Natural killer cell (primary cell): ENCODE results near the gene CEP170B. TPM values are rescaled to one million over a fixed set of nuclear protein-coding genes. Genes with fewer than 3 reads are reported as not detected.

Experiments used
- ATAC-seq, 3 donors: fragments of 150-1000 bp in 2 of 3; fragments of 200-7000 bp in 1 of 3; cut with Tn5 transposase; 1 replicate in 1 of 3; 2 replicates in 2 of 3; pipeline ENCODE4 v1.10.0; 2021; ENCODE audit warnings: mild to moderate bottlenecking in 2 of 3, moderate library complexity in 2 of 3
- DNase-seq, 2 donors: peaks; one replicate each; pipeline versions ENCODE4 v3.0.0 to v3.0.0-alpha.2; 2013 to 2021; ENCODE audit warnings: mixed read lengths in 1 of 2
- H3K27ac ChIP-seq: one replicate; pipeline ENCODE4 v1.5.1; 2013; ENCODE audit warnings: mild to moderate bottlenecking, low read length
- H3K27me3 ChIP-seq: one replicate; pipeline ENCODE4 v1.6.1; 2013; ENCODE audit warnings: low read length; ENCODE audit not compliant: control insufficient read depth, insufficient read depth
- H3K36me3 ChIP-seq: one replicate; pipeline ENCODE4 v1.6.1; 2013; ENCODE audit warnings: low read length; ENCODE audit not compliant: control insufficient read depth, insufficient read depth
- H3K4me1 ChIP-seq: one replicate; pipeline ENCODE4 v1.6.1; 2013; ENCODE audit warnings: low read length; ENCODE audit not compliant: control insufficient read depth, insufficient read depth
- H3K4me3 ChIP-seq: one replicate; pipeline ENCODE4 v1.5.1; 2013; ENCODE audit warnings: low read length
- H3K9me3 ChIP-seq: one replicate; pipeline ENCODE4 v1.6.1; 2013; ENCODE audit warnings: low read length; ENCODE audit not compliant: control insufficient read depth, insufficient read depth
- H3K27ac Mint-ChIP-seq, 2 donors: one replicate each; pipeline ENCODE4 v1.8.0; 2022; ENCODE audit warnings: mild to moderate bottlenecking in 2 of 2, mixed read lengths in 2 of 2, moderate library complexity in 1 of 2
- H3K27me3 Mint-ChIP-seq, 2 donors: one replicate each; pipeline ENCODE4 v1.8.0; 2022; ENCODE audit warnings: low read depth in 2 of 2, mixed read lengths in 2 of 2
- H3K36me3 Mint-ChIP-seq: one replicate; pipeline ENCODE4 v1.8.0; 2022; ENCODE audit warnings: mixed read lengths
- H3K4me1 Mint-ChIP-seq, 2 donors: one replicate each; pipeline ENCODE4 v1.8.0; 2022; ENCODE audit warnings: mixed read lengths in 2 of 2
- H3K4me3 Mint-ChIP-seq: one replicate; pipeline ENCODE4 v1.8.0; 2022; ENCODE audit warnings: mild to moderate bottlenecking, moderate library complexity, mixed read lengths
- H3K9me3 Mint-ChIP-seq, 2 donors: one replicate each; pipeline ENCODE4 v1.8.0; 2022; ENCODE audit warnings: mixed read lengths in 2 of 2
- WGBS: methylation state at CpG from one replicate; pipeline ENCODE4 v1.1.7; 2013; ENCODE audit warnings: missing lambda C conversion rate; ENCODE audit not compliant: insufficient coverage; 5-methylcytosine and 5-hydroxymethylcytosine counted together
- intact Hi-C: fragments of 100-400 bp; cut with micrococcal nuclease; formaldehyde crosslinking; loops from one replicate; pipeline ENCODE4 v1.14.2; 2022
- total RNA-seq, 4 donors: library from RNA; stranded (reverse); fragments of 120-200 nt in 1 of 4; gene quantifications; one replicate each; pipeline versions ENCODE4 v1.2.3 to v1.2.4, GENCODE V29; 2013 to 2022
- TF ChIP-seq, protein P1 (sequence below): fragments of 200-600 bp; IDR thresholded peaks from one replicate; pipeline ENCODE4 v1.8.0; 2022; ENCODE audit warnings: antibody characterized with exemption

Gene CEP170B
- total RNA-seq, 3 donors from 2014 or later (not counting 1 experiment from before 2014, with no cell fraction given): 0.24 to 0.72 (median 0.30) TPM

DNA sequence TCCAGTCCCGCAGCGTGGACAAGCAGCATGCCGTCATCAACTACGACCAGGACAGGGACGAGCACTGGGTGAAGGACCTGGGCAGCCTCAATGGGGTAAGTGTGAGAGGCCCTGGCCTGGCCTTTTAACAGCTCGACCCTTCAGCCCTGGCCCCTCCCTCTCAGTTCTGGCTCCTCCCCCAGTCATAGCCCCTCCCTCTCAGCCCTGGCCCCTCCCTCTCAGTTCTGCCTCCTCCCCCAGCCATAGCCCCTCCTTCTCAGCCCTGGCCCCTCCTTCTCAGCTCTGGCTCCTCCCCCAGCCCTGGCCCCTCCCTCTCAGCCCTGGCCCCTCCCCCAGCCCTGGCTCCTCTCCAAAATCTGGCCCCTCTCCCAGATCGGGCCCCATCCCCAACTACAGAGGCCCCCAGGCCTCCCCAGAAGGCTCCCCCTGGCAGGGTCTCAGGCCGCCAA is 11.2 kb downstream of the CEP170B start:
- Mint-ChIP-seq H3K27me3 (no peaks in the 10 kb centered on the region), H3K27ac (no peak overlapping the region), H3K36me3 (no peaks in the 10 kb centered on the region), H3K4me3 (no peak overlapping the region), H3K9me3 (no peaks in the 10 kb centered on the region), H3K4me1 (peaks cover 0 to 10% of the 10 kb centered on the region in 2 donors)
- no peak overlapping the region for H3K27ac ChIP-seq
- no peaks in the 10 kb centered on the region for H3K36me3 ChIP-seq
- intact Hi-C loops: no loop called here
- no peaks in the 10 kb centered on the region for H3K27me3 ChIP-seq
- no peaks in the 10 kb centered on the region for H3K9me3 ChIP-seq
- ATAC-seq (peak; percentile 78 to 99 (median 85)), DNase-seq (peak in 1 of 2 donors; percentile 60)
- TF ChIP-seq, protein P1, sequence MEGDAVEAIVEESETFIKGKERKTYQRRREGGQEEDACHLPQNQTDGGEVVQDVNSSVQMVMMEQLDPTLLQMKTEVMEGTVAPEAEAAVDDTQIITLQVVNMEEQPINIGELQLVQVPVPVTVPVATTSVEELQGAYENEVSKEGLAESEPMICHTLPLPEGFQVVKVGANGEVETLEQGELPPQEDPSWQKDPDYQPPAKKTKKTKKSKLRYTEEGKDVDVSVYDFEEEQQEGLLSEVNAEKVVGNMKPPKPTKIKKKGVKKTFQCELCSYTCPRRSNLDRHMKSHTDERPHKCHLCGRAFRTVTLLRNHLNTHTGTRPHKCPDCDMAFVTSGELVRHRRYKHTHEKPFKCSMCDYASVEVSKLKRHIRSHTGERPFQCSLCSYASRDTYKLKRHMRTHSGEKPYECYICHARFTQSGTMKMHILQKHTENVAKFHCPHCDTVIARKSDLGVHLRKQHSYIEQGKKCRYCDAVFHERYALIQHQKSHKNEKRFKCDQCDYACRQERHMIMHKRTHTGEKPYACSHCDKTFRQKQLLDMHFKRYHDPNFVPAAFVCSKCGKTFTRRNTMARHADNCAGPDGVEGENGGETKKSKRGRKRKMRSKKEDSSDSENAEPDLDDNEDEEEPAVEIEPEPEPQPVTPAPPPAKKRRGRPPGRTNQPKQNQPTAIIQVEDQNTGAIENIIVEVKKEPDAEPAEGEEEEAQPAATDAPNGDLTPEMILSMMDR: no peak
- no peak overlapping the region for H3K4me3 ChIP-seq
- peaks cover 7% of the 10 kb centered on the region for H3K4me1 ChIP-seq
- WGBS: 94% methylated on average over 8 of the region's 8 CpGs

DNA sequence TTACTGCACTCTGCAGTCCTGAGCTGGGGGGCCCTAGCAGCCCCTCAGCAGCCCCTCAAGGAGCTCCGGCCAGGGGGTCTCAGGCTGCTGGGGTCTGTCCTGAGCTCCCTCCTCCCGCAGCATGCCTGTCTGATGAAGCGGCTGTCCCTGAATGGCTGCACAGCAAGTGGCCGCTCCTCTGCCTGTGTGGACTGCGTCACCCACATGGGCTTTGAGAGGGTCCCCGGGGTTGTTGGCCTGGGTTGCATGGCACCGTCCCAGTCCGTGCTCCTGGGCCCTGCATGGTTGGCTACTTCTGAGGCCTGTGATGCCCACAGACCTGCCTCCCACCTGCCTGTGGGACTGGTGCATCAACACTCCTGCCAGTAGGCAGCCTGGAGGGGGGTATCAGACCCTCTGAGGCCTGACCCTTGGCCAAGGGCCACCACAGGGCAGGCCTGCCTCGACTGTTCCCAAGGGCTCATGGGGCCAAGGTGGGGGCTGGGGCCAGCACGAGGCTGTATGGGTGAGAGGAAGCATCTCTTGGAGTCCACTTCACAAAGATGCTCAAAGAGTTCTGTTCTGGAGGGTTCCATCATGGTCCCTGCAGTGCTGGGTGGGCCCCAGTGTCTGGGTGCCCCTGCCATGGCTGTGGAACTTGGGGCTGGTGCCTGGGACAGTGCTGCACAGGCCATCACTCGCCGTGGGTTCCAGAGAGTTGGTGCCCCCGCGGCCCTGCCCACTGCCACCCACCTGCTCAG is 12.2 kb downstream of the CEP170B start:
- no peaks in the 10 kb centered on the region for H3K9me3 Mint-ChIP-seq
- Histone ChIP-seq H3K4me3 (no peak overlapping the region), H3K27ac (no peak overlapping the region), H3K36me3 (no peaks in the 10 kb centered on the region), H3K4me1 (peaks cover 7% of the 10 kb centered on the region), H3K27me3 (no peaks in the 10 kb centered on the region), H3K9me3 (no peaks in the 10 kb centered on the region)
- H3K27me3 Mint-ChIP-seq: no peaks in the 10 kb centered on the region
- no peak for ATAC-seq
- no peaks in the 10 kb centered on the region for H3K36me3 Mint-ChIP-seq
- H3K4me1 Mint-ChIP-seq: peaks cover 0 to 8% of the 10 kb centered on the region in 2 donors
- no peak overlapping the region for H3K4me3 Mint-ChIP-seq
- TF ChIP-seq, protein P1: no peak
- intact Hi-C loops: no loop called here
- no peak for DNase-seq
- no peak overlapping the region for H3K27ac Mint-ChIP-seq
- WGBS: 86% methylated on average over 14 of the region's 14 CpGs

DNA sequence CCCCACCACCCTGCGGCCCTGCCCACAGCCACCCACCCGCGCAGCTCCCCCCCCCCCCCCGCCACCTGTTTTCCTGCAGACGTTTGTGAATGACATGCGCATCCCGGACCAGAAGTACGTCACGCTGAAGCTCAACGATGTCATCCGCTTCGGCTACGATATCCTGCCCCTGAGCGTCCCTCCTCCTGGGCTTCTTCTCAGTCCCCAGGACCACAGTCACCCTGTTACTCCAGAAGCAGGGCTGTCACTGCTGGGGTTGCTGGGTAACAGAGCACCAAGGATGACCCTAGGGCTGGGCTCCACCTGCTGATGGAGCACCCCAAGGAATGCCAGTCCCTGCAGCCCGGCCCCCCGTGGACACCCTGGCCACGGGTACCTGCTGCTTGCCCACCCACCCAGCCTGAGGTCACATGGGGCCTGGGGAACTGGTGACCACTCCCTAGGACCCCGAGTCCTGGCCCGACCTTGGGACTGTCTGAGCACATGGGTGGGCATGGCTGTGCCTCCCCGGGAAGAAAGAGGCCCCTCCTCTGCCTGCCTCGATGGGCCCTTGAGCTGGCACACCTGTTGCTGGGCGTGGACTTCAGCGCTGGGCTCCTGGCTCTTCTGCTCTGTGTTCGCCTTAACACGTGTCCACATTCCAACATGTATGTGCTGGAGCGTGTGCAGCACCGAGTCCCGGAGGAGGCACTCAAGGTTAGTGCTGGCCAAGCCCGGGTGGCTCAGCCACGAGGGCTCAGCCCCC is 12.9 kb downstream of the CEP170B start:
- Histone ChIP-seq H3K9me3 (no peaks in the 10 kb centered on the region), H3K4me3 (no peak overlapping the region), H3K27ac (no peak overlapping the region), H3K27me3 (no peaks in the 10 kb centered on the region), H3K36me3 (no peaks in the 10 kb centered on the region), H3K4me1 (peaks cover under 1% of the 10 kb centered on the region)
- H3K4me1 Mint-ChIP-seq: peaks cover 0 to under 1% of the 10 kb centered on the region in 2 donors
- no peak for DNase-seq
- intact Hi-C loops: no loop called here
- H3K4me3 Mint-ChIP-seq: no peak overlapping the region
- H3K27ac Mint-ChIP-seq: no peak overlapping the region
- ATAC-seq: no peak
- TF ChIP-seq, protein P1: no peak
- no peaks in the 10 kb centered on the region for H3K9me3 Mint-ChIP-seq
- WGBS: 80% methylated on average over 30 of the region's 30 CpGs
- H3K36me3 Mint-ChIP-seq: no peaks in the 10 kb centered on the region
- no peaks in the 10 kb centered on the region for H3K27me3 Mint-ChIP-seq
